GM12878 (cell line): ENCODE measurements around the gene ANKRD33B. TPM values are rescaled to one million over a fixed set of nuclear protein-coding genes. Genes with fewer than 3 reads are reported as not detected.

Experiments used
- ATAC-seq: fragments of 200-7000 bp; cut with Tn5 transposase; 3 replicates; pipeline ENCODE4 v1.9.1; 2020; ENCODE audit warnings: mild to moderate bottlenecking, moderate library complexity
- BruUV-seq: library from RNA; stranded (reverse); fragments of 400-500 nt; replicated peaks from 2 replicates; lab custom pipeline; 2021; lab: Mats Ljungman, UMichigan
- CTCF ChIA-PET: fragments of 300-600 bp; sonication (Branson Sonifier 250); formaldehyde crosslinking; extraction: SDS; loops from one replicate; lab custom pipeline; 2021; ENCODE audit warnings: inconsistent platforms; lab: Yijun Ruan, JAX
- POLR2A ChIA-PET: fragments of 350-600 bp; formaldehyde crosslinking; extraction: SDS; loops from one replicate; lab custom pipeline; 2021; ENCODE audit warnings: inconsistent platforms; lab: Charles Lee
- RAD21 ChIA-PET: fragments of 300-600 bp; sonication (Branson Sonifier 250); formaldehyde crosslinking; loops from one replicate; lab custom pipeline; 2023; ENCODE audit warnings: antibody characterized with exemption; ENCODE audit not compliant: unreplicated experiment; lab: Charles Lee
- SMC1A ChIA-PET: fragments of 300-600 bp; sonication (Branson Sonifier 250); formaldehyde crosslinking; loops from one replicate; lab custom pipeline; 2023; ENCODE audit not compliant: unreplicated experiment, uncharacterized antibody; lab: Charles Lee
- DNase-seq: peaks from one replicate; pipeline ENCODE4 v3.0.0-alpha.2; 2011; ENCODE audit warnings: low read depth, low spot score
- FAIRE-seq: peaks from 3 replicates; lab custom pipeline; 2011; peaks lifted over from hg19 to GRCh38; lab: Jason Lieb, UNC
- H2AFZ ChIP-seq: 2 replicates; pipeline ENCODE4 v1.6.0; 2011; ENCODE audit warnings: low read depth, low read length, control low read depth; ENCODE audit not compliant: control insufficient read depth
- H3K27ac ChIP-seq: 2 replicates; pipeline ENCODE4 v1.5.1; 2011; ENCODE audit warnings: control low read depth; ENCODE audit not compliant: control insufficient read depth, insufficient read depth
- H3K27me3 ChIP-seq, 2 experiments: replicated peaks in 1 of 2; 2 replicates each; pipeline versions ENCODE4 v1.6.0 to v1.6.1; 2011; ENCODE audit warnings: low read length in 1 of 2; ENCODE audit not compliant: control insufficient read depth in 2 of 2, insufficient read depth in 2 of 2
- H3K36me3 ChIP-seq, 2 experiments: 2 replicates each; pipeline ENCODE4 v1.5.1; 2011; ENCODE audit warnings: low read length in 1 of 2; ENCODE audit not compliant: control insufficient read depth in 2 of 2, insufficient read depth in 2 of 2
- H3K4me1 ChIP-seq: 2 replicates; pipeline ENCODE4 v1.6.1; 2011; ENCODE audit warnings: mild to moderate bottlenecking, low read length, moderate library complexity, mixed read lengths; ENCODE audit not compliant: control insufficient read depth, insufficient read depth
- H3K4me2 ChIP-seq: 2 replicates; pipeline ENCODE4 v1.6.0; 2011; ENCODE audit warnings: control low read depth; ENCODE audit not compliant: control insufficient read depth, insufficient read depth
- H3K4me3 ChIP-seq: fragments of 200-600 bp; sonication (generic); 2 replicates; pipeline ENCODE4 v1.5.1; 2016
- H3K79me2 ChIP-seq: 2 replicates; pipeline ENCODE4 v1.6.0; 2011; ENCODE audit warnings: low read length; ENCODE audit not compliant: control insufficient read depth, insufficient read depth
- H3K9ac ChIP-seq: 2 replicates; pipeline ENCODE4 v1.8.0; 2011; ENCODE audit warnings: low read length, control low read depth, mixed read lengths; ENCODE audit not compliant: control insufficient read depth, insufficient read depth
- H3K9me3 ChIP-seq: replicated peaks from 3 replicates; pipeline ENCODE4 v1.5.1; 2011; ENCODE audit warnings: mild to moderate bottlenecking, low read length; ENCODE audit not compliant: control insufficient read depth, insufficient read depth
- H4K20me1 ChIP-seq: 2 replicates; pipeline ENCODE4 v1.6.0; 2011; ENCODE audit not compliant: control insufficient read depth, insufficient read depth
- ATF7 ChIP-seq: fragments of 450-650 bp; IDR thresholded peaks from 2 replicates; pipeline ENCODE4 v1.6.1; 2016; ENCODE audit warnings: low read depth, mild to moderate bottlenecking
- EP300 ChIP-seq, 2 experiments: fragments of 150-350 bp in 1 of 2; IDR thresholded peaks; 2 replicates each; pipeline ENCODE4 v1.6.1; 2011 to 2012; ENCODE audit warnings: low read depth in 2 of 2, low read length in 2 of 2, borderline replicate concordance in 1 of 2, improper control_type of control experiment in 1 of 2, inconsistent platforms in 1 of 2; ENCODE audit not compliant: control insufficient read depth in 1 of 2
- FOXK2 ChIP-seq: fragments of 450-650 bp; IDR thresholded peaks from 2 replicates; pipeline ENCODE4 v1.6.1; 2017; ENCODE audit warnings: mild to moderate bottlenecking, moderate library complexity
- GATAD2B ChIP-seq: fragments of 450-650 bp; conservative IDR thresholded peaks from 2 replicates; pipeline ENCODE4 v1.6.1; 2017; ENCODE audit warnings: low read depth, mild to moderate bottlenecking, moderate library complexity
- MYB ChIP-seq: fragments of 150-350 bp; IDR thresholded peaks from 2 replicates; pipeline ENCODE4 v1.6.1; 2014; ENCODE audit warnings: mild to moderate bottlenecking, low read depth, low read length, borderline replicate concordance
- NR2F1 ChIP-seq: fragments of 450-650 bp; conservative IDR thresholded peaks from 2 replicates; pipeline ENCODE4 v1.6.1; 2017; ENCODE audit warnings: mild to moderate bottlenecking
- PML ChIP-seq: IDR thresholded peaks from 2 replicates; pipeline ENCODE4 v1.6.1; 2012; ENCODE audit warnings: low read length, inconsistent platforms
- POU2F2 ChIP-seq: IDR thresholded peaks from 3 replicates; pipeline ENCODE4 v1.6.1; 2011; ENCODE audit warnings: low read depth, mild to moderate bottlenecking, low read length, borderline replicate concordance
- TBL1XR1 ChIP-seq: IDR thresholded peaks from 2 replicates; pipeline ENCODE4 v1.6.1; 2012; ENCODE audit warnings: low read depth, low read length, improper control_type of control experiment
- WRNIP1 ChIP-seq: IDR thresholded peaks from 2 replicates; pipeline ENCODE4 v1.6.1; 2011; ENCODE audit warnings: low read depth, low read length, improper control_type of control experiment, borderline replicate concordance
- YY1 ChIP-seq: IDR thresholded peaks from 2 replicates; pipeline ENCODE4 v1.6.1; 2011; ENCODE audit warnings: low read depth, mild to moderate bottlenecking, low read length
- WGBS: methylation state at CpG from one replicate; pipeline ENCODE4 v1.1.6; 2016; ENCODE audit warnings: low lambda C conversion rate; ENCODE audit not compliant: insufficient replicate concordance, insufficient coverage; ENCODE audit errors: missing lambda C conversion rate; 5-methylcytosine and 5-hydroxymethylcytosine counted together
- in situ Hi-C: fragments of 300-500 bp; cut with MboI; formaldehyde crosslinking; loops from 9 replicates; pipeline ENCODE4 v1.14.3; 2018; ENCODE audit warnings: mixed read lengths
- intact Hi-C: fragments of 100-400 bp; cut with micrococcal nuclease; formaldehyde crosslinking; loops from one replicate; pipeline ENCODE4 v1.14.2; 2022; ENCODE audit not compliant: unreplicated experiment
- polyA plus RNA-seq, 11 experiments: library from polyadenylated mRNA; depleted of rRNA in 4 of 11; unstranded in 6 of 11; stranded (reverse) in 5 of 11; fragments of >200 nt; fragmentation: Nextera tagmentation in 4 of 11; fragmentation: Illumina TruSeq in 1 of 11; extraction: Ambion mirVana in 4 of 11; extraction: Trizol in 1 of 11; gene quantifications; 1 replicate in 1 of 11; 2 replicates in 10 of 11; pipeline versions ENCODE4 v1.2.1 to v1.2.3, GENCODE V29; 2011 to 2016; ENCODE audit warnings: inconsistent platforms in 2 of 11, missing spikeins in 2 of 11, low read depth in 1 of 11
- total RNA-seq, 4 experiments: library from RNA; depleted of rRNA in 3 of 4; stranded (reverse); fragments of >200 nt in 3 of 4; fragmentation: Illumina TruSeq in 1 of 4; extraction: Trizol in 1 of 4; gene quantifications; 2 replicates each; pipeline versions ENCODE4 v1.2.1 to v1.2.3, GENCODE V29; 2013 to 2021
- TF ChIP-seq, protein P1 (sequence below): fragments of 450-650 bp; IDR thresholded peaks from 2 replicates; pipeline ENCODE4 v1.6.1; 2014; ENCODE audit warnings: mild to moderate bottlenecking
- TF ChIP-seq, protein P2 (sequence below): IDR thresholded peaks from 2 replicates; pipeline ENCODE4 v1.6.1; 2011; ENCODE audit warnings: mild to moderate bottlenecking, low read depth, low read length, moderate library complexity; ENCODE audit not compliant: insufficient replicate concordance
- TF ChIP-seq, protein P3 (sequence below): IDR thresholded peaks from 2 replicates; pipeline ENCODE4 v1.6.1; 2012; ENCODE audit warnings: low read depth, low read length, improper control_type of control experiment
- TF ChIP-seq, protein P4 (sequence below): fragments of 450-650 bp; formaldehyde crosslinking; IDR thresholded peaks from 2 replicates; pipeline ENCODE4 v1.5.0; 2022; ENCODE audit warnings: mild to moderate bottlenecking, missing genetic modification characterization
- TF ChIP-seq, protein P5 (sequence below), 3 experiments: IDR thresholded peaks in 2 of 3; conservative IDR thresholded peaks in 1 of 3; 2 replicates each; pipeline ENCODE4 v1.5.1; 2011; ENCODE audit warnings: low read depth in 3 of 3, low read length in 3 of 3, mild to moderate bottlenecking in 3 of 3, control low read depth in 2 of 3, moderate library complexity in 2 of 3, inconsistent platforms in 1 of 3, mixed read lengths in 1 of 3; ENCODE audit not compliant: control insufficient read depth in 2 of 3, insufficient read depth in 1 of 3; ENCODE audit errors: extremely low read depth in 1 of 3

The ANKRD33B gene
- total and polyA plus RNA-seq, 10 of the 15 experiments (the other 5 are each of a cell fraction or from before 2014, with no cell fraction given), result 4.9 to 61.6 (median 15.6) TPM

DNA sequence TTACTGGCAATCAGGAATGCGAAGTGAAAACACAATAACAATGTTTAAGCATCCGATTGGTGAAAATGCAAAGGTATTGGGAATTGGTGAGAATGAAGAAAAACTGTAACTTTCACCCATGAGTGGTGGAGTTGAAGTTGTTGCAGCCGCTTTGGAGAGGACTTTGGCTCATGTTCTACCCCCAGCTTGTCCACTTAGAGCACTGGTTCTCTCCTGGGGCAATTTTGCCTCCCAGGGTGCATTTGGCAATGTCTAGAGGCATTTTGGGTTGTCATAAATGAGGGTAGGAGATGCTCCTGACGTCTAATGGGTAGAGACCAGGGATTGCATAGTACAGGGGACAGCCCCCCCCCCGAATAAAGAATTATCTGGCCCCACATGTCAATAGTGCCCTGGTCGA, 46.2 kb downstream of the ANKRD33B start:
- Histone ChIP-seq H3K4me1 (peaks cover 60% of the 10 kb centered on the region), H3K79me2 (peaks cover 76% of the 10 kb centered on the region), H3K9me3 (no peaks in the 10 kb centered on the region), H4K20me1 (no peaks in the 10 kb centered on the region), H2AFZ (no peak overlapping the region), H3K27ac (no peak overlapping the region; the same call in 1 of the 2 replicates), H3K27me3 (no peaks in the 10 kb centered on the region), H3K9ac (no peak overlapping the region), H3K36me3 (peaks cover 5 to 16% of the 10 kb centered on the region in 2 experiments), H3K4me3 (no peak overlapping the region), H3K4me2 (no peak overlapping the region)
- TSS peak; percentile 40 for BruUV-seq
- in situ Hi-C loops, result no loop called here
- ChIA-PET SMC1A (interaction anchor here (0.6 to 12.5 kb wide), 5 partner anchors 14 to 348 kb away, joined by 3 to 192 read pairs (median 4); no protein-coding TSS in a partner anchor), RAD21 (interaction anchor here (0.7 to 3.3 kb wide), 3 partner anchors 18 to 43 kb away, joined by 3 to 16 read pairs (median 6); no protein-coding TSS in a partner anchor), CTCF (interaction anchor here (1.2 to 10.9 kb wide), 4 partner anchors 9 to 86 kb away, joined by 3 to 157 read pairs (median 6); no protein-coding TSS in a partner anchor), POLR2A (interaction anchor here (1.0 kb wide), 1 partner anchor 42 kb away, joined by 8 read pairs; no protein-coding TSS in a partner anchor)
- intact Hi-C loops, result no loop called here
- ATAC-seq, result no peak
- no peak for FAIRE-seq
- no peak for DNase-seq
- WGBS, result 83% methylated on average over 6 of the region's 6 CpGs
- TF ChIP-seq TBL1XR1 (no peak), WRNIP1 (no peak), NR2F1 (no peak), FOXK2 (no peak), MYB (no peak), PML (no peak), GATAD2B (no peak), EP300 (IDR thresholded peaks at IDR 0.05; ENCODE audit: borderline replicate concordance in 1 of 2, control insufficient read depth in 1 of 2, low read depth in 2 of 2, low read length in 2 of 2) (no peak), ATF7 (no peak), POU2F2 (no peak; the same call in 2 of the 3 replicates), YY1 (no peak)
- TF ChIP-seq, protein P1, sequence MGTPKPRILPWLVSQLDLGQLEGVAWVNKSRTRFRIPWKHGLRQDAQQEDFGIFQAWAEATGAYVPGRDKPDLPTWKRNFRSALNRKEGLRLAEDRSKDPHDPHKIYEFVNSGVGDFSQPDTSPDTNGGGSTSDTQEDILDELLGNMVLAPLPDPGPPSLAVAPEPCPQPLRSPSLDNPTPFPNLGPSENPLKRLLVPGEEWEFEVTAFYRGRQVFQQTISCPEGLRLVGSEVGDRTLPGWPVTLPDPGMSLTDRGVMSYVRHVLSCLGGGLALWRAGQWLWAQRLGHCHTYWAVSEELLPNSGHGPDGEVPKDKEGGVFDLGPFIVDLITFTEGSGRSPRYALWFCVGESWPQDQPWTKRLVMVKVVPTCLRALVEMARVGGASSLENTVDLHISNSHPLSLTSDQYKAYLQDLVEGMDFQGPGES, result no peak
- TF ChIP-seq, protein P2, sequence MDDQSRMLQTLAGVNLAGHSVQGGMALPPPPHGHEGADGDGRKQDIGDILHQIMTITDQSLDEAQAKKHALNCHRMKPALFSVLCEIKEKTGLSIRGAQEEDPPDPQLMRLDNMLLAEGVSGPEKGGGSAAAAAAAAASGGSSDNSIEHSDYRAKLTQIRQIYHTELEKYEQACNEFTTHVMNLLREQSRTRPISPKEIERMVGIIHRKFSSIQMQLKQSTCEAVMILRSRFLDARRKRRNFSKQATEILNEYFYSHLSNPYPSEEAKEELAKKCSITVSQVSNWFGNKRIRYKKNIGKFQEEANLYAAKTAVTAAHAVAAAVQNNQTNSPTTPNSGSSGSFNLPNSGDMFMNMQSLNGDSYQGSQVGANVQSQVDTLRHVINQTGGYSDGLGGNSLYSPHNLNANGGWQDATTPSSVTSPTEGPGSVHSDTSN, result no peak
- TF ChIP-seq, protein P3, sequence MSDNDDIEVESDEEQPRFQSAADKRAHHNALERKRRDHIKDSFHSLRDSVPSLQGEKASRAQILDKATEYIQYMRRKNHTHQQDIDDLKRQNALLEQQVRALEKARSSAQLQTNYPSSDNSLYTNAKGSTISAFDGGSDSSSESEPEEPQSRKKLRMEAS, result no peak
- TF ChIP-seq, protein P4, sequence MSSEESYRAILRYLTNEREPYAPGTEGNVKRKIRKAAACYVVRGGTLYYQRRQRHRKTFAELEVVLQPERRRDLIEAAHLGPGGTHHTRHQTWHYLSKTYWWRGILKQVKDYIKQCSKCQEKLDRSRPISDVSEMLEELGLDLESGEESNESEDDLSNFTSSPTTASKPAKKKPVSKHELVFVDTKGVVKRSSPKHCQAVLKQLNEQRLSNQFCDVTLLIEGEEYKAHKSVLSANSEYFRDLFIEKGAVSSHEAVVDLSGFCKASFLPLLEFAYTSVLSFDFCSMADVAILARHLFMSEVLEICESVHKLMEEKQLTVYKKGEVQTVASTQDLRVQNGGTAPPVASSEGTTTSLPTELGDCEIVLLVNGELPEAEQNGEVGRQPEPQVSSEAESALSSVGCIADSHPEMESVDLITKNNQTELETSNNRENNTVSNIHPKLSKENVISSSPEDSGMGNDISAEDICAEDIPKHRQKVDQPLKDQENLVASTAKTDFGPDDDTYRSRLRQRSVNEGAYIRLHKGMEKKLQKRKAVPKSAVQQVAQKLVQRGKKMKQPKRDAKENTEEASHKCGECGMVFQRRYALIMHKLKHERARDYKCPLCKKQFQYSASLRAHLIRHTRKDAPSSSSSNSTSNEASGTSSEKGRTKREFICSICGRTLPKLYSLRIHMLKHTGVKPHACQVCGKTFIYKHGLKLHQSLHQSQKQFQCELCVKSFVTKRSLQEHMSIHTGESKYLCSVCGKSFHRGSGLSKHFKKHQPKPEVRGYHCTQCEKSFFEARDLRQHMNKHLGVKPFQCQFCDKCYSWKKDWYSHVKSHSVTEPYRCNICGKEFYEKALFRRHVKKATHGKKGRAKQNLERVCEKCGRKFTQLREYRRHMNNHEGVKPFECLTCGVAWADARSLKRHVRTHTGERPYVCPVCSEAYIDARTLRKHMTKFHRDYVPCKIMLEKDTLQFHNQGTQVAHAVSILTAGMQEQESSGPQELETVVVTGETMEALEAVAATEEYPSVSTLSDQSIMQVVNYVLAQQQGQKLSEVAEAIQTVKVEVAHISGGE (CRISPR knock-in tag), result no peak
- TF ChIP-seq, protein P5, sequence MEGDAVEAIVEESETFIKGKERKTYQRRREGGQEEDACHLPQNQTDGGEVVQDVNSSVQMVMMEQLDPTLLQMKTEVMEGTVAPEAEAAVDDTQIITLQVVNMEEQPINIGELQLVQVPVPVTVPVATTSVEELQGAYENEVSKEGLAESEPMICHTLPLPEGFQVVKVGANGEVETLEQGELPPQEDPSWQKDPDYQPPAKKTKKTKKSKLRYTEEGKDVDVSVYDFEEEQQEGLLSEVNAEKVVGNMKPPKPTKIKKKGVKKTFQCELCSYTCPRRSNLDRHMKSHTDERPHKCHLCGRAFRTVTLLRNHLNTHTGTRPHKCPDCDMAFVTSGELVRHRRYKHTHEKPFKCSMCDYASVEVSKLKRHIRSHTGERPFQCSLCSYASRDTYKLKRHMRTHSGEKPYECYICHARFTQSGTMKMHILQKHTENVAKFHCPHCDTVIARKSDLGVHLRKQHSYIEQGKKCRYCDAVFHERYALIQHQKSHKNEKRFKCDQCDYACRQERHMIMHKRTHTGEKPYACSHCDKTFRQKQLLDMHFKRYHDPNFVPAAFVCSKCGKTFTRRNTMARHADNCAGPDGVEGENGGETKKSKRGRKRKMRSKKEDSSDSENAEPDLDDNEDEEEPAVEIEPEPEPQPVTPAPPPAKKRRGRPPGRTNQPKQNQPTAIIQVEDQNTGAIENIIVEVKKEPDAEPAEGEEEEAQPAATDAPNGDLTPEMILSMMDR (IDR thresholded peaks at IDR 0.05 in 2 of 3, conservative IDR thresholded peaks at IDR 0.05 in 1 of 3; ENCODE audit: control insufficient read depth in 2 of 3, extremely low read depth in 1 of 3, insufficient read depth in 1 of 3, low read depth in 3 of 3, low read length in 3 of 3), result no peak
